Psoas muscle (tissue), 8 donors: ENCODE measurements around the gene PHF21B. TPM values are rescaled to one million over a fixed set of nuclear protein-coding genes. Genes with fewer than 3 reads are reported as not detected.

Experiments
- ATAC-seq, 4 donors: fragments of 200-7000 bp; cut with Tn5 transposase; one replicate each; pipeline ENCODE4 v1.9.1; 2020; ENCODE audit warnings: moderate library complexity in 3 of 4, mild to moderate bottlenecking in 2 of 4
- DNase-seq, 2 donors: peaks; one replicate each; pipeline ENCODE4 v3.0.0-alpha.2; 2020
- H3K27ac ChIP-seq: fragments of 200-600 bp; one replicate; pipeline ENCODE4 v1.8.0; 2022
- H3K27me3 ChIP-seq, 3 donors: fragments of 200-600 bp in 1 of 3; one replicate each; pipeline versions ENCODE4 v1.6.1 to v1.8.0; 2013 to 2022; ENCODE audit warnings: low read length in 2 of 3, mild to moderate bottlenecking in 2 of 3, moderate library complexity in 1 of 3; ENCODE audit not compliant: insufficient read depth in 3 of 3
- H3K36me3 ChIP-seq, 2 donors: fragments of 200-600 bp in 1 of 2; one replicate each; pipeline versions ENCODE4 v1.6.1 to v1.8.0; 2013 to 2022; ENCODE audit warnings: low read depth in 1 of 2, mild to moderate bottlenecking in 1 of 2, moderate library complexity in 1 of 2; ENCODE audit not compliant: insufficient read depth in 1 of 2
- H3K4me1 ChIP-seq: fragments of 200-600 bp; one replicate; pipeline ENCODE4 v1.8.0; 2022
- H3K4me3 ChIP-seq: fragments of 200-600 bp; one replicate; pipeline ENCODE4 v1.8.0; 2022; ENCODE audit warnings: mild to moderate bottlenecking
- H3K9me3 ChIP-seq: fragments of 200-600 bp; one replicate; pipeline ENCODE4 v1.8.0; 2022
- whole genome bisulfite sequencing, 3 donors: extraction: QIAGEN DNeasy Blood & Tissue Kit; methylation state at CpG; one replicate each; pipeline versions ENCODE4 v1.1.6 to v1.1.7; 2013; 5-methylcytosine and 5-hydroxymethylcytosine counted together
- intact Hi-C, 2 donors: fragments of 100-400 bp; cut with DNase I; formaldehyde crosslinking; loops; one replicate each; pipeline versions ENCODE4 v1.11.0 to v1.14.2; 2022
- polyA plus RNA-seq, 3 donors: library from polyadenylated mRNA; stranded (reverse); fragments of 200-250 nt; gene quantifications; one replicate each; pipeline ENCODE4 v1.2.3, GENCODE V29; 2013
- total RNA-seq, 4 donors: library from RNA; stranded (reverse); fragmentation: NEBNext Ultra II Directional in 2 of 4; extraction: Animal tissue kit (Norgen Biotek cat#: 25700) in 2 of 4; gene quantifications; one replicate each; pipeline versions ENCODE4 v1.2.1 to v1.2.4, GENCODE V29; 2021 to 2023
- TF ChIP-seq, protein P1 (sequence below): fragments of 200-600 bp; IDR thresholded peaks from one replicate; pipeline ENCODE4 v1.8.0; 2022; ENCODE audit warnings: antibody characterized with exemption
- donor health status: healthy with polysubstance abuse.
- donor health status: DM: no; HTN: no; CAD: no; lungs with moderate emphysema.
- donor health status: Bipolar disorder and iron deficiency.
- donor health status: healthy.
- donor health status: DM: yes; HTN: yes; CAD: no.
- donor health status: DM: no; HTN: no; CAD: no.
- donor health status: DM: no; HTN: no; CAD: no.
- donor health status: DM: yes; HTN: yes; CAD: no.

The PHF21B gene
- total and polyA plus RNA-seq, 7 donors, result 0.03 to 0.58 (median 0.16) TPM; not detected in 1

DNA sequence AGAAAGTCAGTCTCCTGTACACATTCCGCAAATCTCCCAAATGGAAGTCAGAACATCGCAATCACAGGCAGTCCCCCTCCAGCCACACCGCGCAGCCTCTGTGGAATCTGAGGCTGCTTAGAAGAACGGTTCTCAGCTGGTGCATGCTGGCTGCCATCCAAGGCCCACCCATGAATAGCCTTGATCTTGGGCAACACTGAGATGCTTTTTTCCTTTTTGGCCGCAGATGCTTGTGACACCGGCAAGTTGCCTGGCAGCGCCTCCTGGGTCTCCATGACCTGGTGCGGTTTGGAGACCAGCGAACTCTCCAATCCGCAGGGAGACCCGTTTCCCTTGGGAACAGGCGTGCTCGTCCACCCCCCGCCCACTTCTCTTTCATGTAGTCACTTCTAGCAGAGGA is 26.3 kb upstream of the PHF21B start:
- ATAC-seq (no peak), DNase-seq (peak in 1 of 2 donors; percentile 56)
- TF ChIP-seq, protein P1, sequence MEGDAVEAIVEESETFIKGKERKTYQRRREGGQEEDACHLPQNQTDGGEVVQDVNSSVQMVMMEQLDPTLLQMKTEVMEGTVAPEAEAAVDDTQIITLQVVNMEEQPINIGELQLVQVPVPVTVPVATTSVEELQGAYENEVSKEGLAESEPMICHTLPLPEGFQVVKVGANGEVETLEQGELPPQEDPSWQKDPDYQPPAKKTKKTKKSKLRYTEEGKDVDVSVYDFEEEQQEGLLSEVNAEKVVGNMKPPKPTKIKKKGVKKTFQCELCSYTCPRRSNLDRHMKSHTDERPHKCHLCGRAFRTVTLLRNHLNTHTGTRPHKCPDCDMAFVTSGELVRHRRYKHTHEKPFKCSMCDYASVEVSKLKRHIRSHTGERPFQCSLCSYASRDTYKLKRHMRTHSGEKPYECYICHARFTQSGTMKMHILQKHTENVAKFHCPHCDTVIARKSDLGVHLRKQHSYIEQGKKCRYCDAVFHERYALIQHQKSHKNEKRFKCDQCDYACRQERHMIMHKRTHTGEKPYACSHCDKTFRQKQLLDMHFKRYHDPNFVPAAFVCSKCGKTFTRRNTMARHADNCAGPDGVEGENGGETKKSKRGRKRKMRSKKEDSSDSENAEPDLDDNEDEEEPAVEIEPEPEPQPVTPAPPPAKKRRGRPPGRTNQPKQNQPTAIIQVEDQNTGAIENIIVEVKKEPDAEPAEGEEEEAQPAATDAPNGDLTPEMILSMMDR, result no peak
- H3K9me3 ChIP-seq, result no peaks in the 10 kb centered on the region
- intact Hi-C loops, result no loop called here
- no peaks in the 10 kb centered on the region for H3K4me1 ChIP-seq
- H3K27ac ChIP-seq, result no peak overlapping the region
- 21 to 38% (median 21%) methylated on average over 15 of the region's 15 CpGs for WGBS, 3 donors
- no peak overlapping the region for H3K4me3 ChIP-seq
- no peaks in the 10 kb centered on the region for H3K36me3 ChIP-seq
- peaks cover 0 to 33% (median 13%) of the 10 kb centered on the region in 3 donors for H3K27me3 ChIP-seq

DNA sequence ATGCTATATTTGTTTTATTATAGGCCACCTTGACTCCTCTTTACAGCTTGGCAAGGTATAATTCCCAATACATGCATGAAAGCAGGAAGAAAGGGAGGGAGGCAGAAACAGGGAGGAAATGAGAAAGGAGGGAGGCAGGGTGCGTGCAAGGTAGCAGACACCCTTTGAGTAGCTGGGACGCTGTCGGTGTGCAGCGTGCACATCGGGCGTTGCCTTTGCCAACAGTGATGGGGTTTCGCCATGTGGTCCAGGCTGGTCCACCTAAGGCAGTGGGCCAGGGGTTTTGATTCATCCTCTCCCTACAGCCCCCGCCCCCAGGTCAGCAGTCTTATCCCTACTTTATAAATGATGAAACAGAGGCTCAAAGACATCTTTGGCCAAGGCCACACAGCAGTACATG is 25.0 kb upstream of the PHF21B start:
- Histone ChIP-seq H3K4me1 (no peaks in the 10 kb centered on the region), H3K4me3 (no peak overlapping the region), H3K27me3 (peaks cover 0 to 23% (median 13%) of the 10 kb centered on the region in 3 donors), H3K36me3 (no peaks in the 10 kb centered on the region), H3K9me3 (no peaks in the 10 kb centered on the region), H3K27ac (no peak overlapping the region)
- intact Hi-C loops, result no loop called here
- 89 to 93% (median 90%) methylated on average over 8 of the region's 8 CpGs for WGBS, 3 donors
- ATAC-seq, result no peak
- TF ChIP-seq, protein P1, result no peak
- DNase-seq, result no peak

- peaks cover 0 to 25% (median 13%) of the 10 kb centered on the region in 3 donors for H3K27me3 ChIP-seq
- no peak for DNase-seq
- TF ChIP-seq, protein P1, result no peak
- no peaks in the 10 kb centered on the region for H3K9me3 ChIP-seq
- intact Hi-C loops, result no loop called here
- no peaks in the 10 kb centered on the region for H3K4me1 ChIP-seq
- no peak overlapping the region for H3K27ac ChIP-seq
- no peak overlapping the region for H3K4me3 ChIP-seq
- ATAC-seq, result no peak
- WGBS, 3 donors, result 86 to 95% (median 90%) methylated on average over 10 of the region's 10 CpGs
- no peaks in the 10 kb centered on the region for H3K36me3 ChIP-seq
Measured at GRCh38 chr22:45034156-45034555, 24.4 kb upstream of the PHF21B start.

- Histone ChIP-seq H3K4me3 (no peak overlapping the region), H3K27me3 (peaks cover 0 to 25% (median 13%) of the 10 kb centered on the region in 3 donors), H3K4me1 (no peaks in the 10 kb centered on the region), H3K36me3 (no peaks in the 10 kb centered on the region), H3K27ac (no peak overlapping the region), H3K9me3 (no peaks in the 10 kb centered on the region)
- intact Hi-C loops, result no loop called here
- TF ChIP-seq, protein P1, result no peak
- ATAC-seq (no peak), DNase-seq (no peak)
- 9 to 29% (median 11%) methylated on average over 2 of the region's 2 CpGs for WGBS, 3 donors
Measured at GRCh38 chr22:45033136-45033535, 23.3 kb upstream of the PHF21B start.

- H3K36me3 ChIP-seq, result no peaks in the 10 kb centered on the region
- ATAC-seq, result no peak
- H3K9me3 ChIP-seq, result no peaks in the 10 kb centered on the region
- no peak overlapping the region for H3K27ac ChIP-seq
- no peak for DNase-seq
- no peak overlapping the region for H3K4me3 ChIP-seq
- intact Hi-C loops, result no loop called here
- peaks cover 0 to 27% (median 10%) of the 10 kb centered on the region in 3 donors for H3K27me3 ChIP-seq
- WGBS, 3 donors, result 79 to 89% (median 86%) methylated on average over 1 of the region's 1 CpG
- H3K4me1 ChIP-seq, result no peaks in the 10 kb centered on the region
- TF ChIP-seq, protein P1, result no peak
Measured at GRCh38 chr22:45031629-45032403, 22.0 kb upstream of the PHF21B start.
